Osteoblast (primary cell): ENCODE data around the gene CACNA1C. TPM values are rescaled to one million over a fixed set of nuclear protein-coding genes. Genes with fewer than 3 reads are reported as not detected.

ENCODE experiments used
- DNase-seq: peaks from one replicate; pipeline ENCODE4 v3.0.0; 2011; ENCODE audit warnings: low spot score, mixed read lengths; ENCODE audit not compliant: insufficient read length; ENCODE audit errors: missing footprints
- H2AFZ ChIP-seq: 2 replicates; pipeline ENCODE4 v1.6.0; 2011; ENCODE audit warnings: mild to moderate bottlenecking, low read length
- H3K27ac ChIP-seq: 2 replicates; pipeline ENCODE4 v1.5.1; 2011; ENCODE audit warnings: mild to moderate bottlenecking, low read depth, low read length, moderate library complexity
- H3K27me3 ChIP-seq: 2 replicates; pipeline ENCODE4 v1.6.0; 2012; ENCODE audit warnings: mild to moderate bottlenecking, control low read depth, inconsistent platforms, low read length, moderate library complexity; ENCODE audit not compliant: insufficient read depth
- H3K36me3 ChIP-seq: 2 replicates; pipeline ENCODE4 v1.5.1; 2011; ENCODE audit warnings: mild to moderate bottlenecking, low read length, control low read depth, moderate library complexity; ENCODE audit not compliant: insufficient read depth
- H3K4me1 ChIP-seq: 2 replicates; pipeline ENCODE4 v1.5.1; 2011; ENCODE audit warnings: mild to moderate bottlenecking, low read length, control low read depth, moderate library complexity; ENCODE audit not compliant: insufficient read depth
- H3K4me2 ChIP-seq: 2 replicates; pipeline ENCODE4 v1.6.0; 2011; ENCODE audit warnings: mild to moderate bottlenecking, low read length; ENCODE audit not compliant: insufficient read depth
- H3K4me3 ChIP-seq: fragments of 200-600 bp; sonication (generic); 3 replicates; pipeline ENCODE4 v1.5.1; 2012; ENCODE audit warnings: mild to moderate bottlenecking, low read length, inconsistent platforms; ENCODE audit not compliant: insufficient read depth
- H3K79me2 ChIP-seq: 2 replicates; pipeline ENCODE4 v1.6.0; 2012; ENCODE audit warnings: mild to moderate bottlenecking, low read length, control low read depth, inconsistent platforms; ENCODE audit not compliant: insufficient read depth
- H3K9me3 ChIP-seq: 2 replicates; pipeline ENCODE4 v1.5.1; 2011; ENCODE audit warnings: low read depth, low read length, control low read depth
- H4K20me1 ChIP-seq: 2 replicates; pipeline ENCODE4 v1.6.0; 2012; ENCODE audit warnings: mild to moderate bottlenecking, low read length, control low read depth; ENCODE audit not compliant: insufficient read depth
- total RNA-seq: library from RNA; depleted of rRNA; stranded (reverse); fragments of >200 nt; gene quantifications from 2 replicates; pipeline ENCODE4 v1.2.3, GENCODE V29; 2012
- TF ChIP-seq, protein P1 (sequence below): IDR thresholded peaks from 2 replicates; pipeline ENCODE4 v1.5.1; 2011; ENCODE audit warnings: mild to moderate bottlenecking, low read depth, low read length, moderate library complexity; ENCODE audit errors: extremely low read depth

CACNA1C gene
- total RNA-seq, 1 donor, result 19.2 TPM

- DNase-seq, result no peak
- no peaks in the 10 kb centered on the region for H3K27me3 ChIP-seq
- H3K4me1 ChIP-seq, result no peaks in the 10 kb centered on the region
- no peaks in the 10 kb centered on the region for H3K79me2 ChIP-seq
- H2AFZ ChIP-seq, result no peak overlapping the region
- H3K4me2 ChIP-seq, result no peak overlapping the region
- H3K36me3 ChIP-seq, result no peaks in the 10 kb centered on the region
- H3K27ac ChIP-seq, result no peak overlapping the region
- peaks cover 9% of the 10 kb centered on the region for H4K20me1 ChIP-seq
- H3K4me3 ChIP-seq, result no peak overlapping the region
- no peaks in the 10 kb centered on the region for H3K9me3 ChIP-seq
- TF ChIP-seq, protein P1, sequence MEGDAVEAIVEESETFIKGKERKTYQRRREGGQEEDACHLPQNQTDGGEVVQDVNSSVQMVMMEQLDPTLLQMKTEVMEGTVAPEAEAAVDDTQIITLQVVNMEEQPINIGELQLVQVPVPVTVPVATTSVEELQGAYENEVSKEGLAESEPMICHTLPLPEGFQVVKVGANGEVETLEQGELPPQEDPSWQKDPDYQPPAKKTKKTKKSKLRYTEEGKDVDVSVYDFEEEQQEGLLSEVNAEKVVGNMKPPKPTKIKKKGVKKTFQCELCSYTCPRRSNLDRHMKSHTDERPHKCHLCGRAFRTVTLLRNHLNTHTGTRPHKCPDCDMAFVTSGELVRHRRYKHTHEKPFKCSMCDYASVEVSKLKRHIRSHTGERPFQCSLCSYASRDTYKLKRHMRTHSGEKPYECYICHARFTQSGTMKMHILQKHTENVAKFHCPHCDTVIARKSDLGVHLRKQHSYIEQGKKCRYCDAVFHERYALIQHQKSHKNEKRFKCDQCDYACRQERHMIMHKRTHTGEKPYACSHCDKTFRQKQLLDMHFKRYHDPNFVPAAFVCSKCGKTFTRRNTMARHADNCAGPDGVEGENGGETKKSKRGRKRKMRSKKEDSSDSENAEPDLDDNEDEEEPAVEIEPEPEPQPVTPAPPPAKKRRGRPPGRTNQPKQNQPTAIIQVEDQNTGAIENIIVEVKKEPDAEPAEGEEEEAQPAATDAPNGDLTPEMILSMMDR, result no peak
Measured at GRCh38 chr12:2461645-2462044, 408.9 kb downstream of the CACNA1C start.

DNA sequence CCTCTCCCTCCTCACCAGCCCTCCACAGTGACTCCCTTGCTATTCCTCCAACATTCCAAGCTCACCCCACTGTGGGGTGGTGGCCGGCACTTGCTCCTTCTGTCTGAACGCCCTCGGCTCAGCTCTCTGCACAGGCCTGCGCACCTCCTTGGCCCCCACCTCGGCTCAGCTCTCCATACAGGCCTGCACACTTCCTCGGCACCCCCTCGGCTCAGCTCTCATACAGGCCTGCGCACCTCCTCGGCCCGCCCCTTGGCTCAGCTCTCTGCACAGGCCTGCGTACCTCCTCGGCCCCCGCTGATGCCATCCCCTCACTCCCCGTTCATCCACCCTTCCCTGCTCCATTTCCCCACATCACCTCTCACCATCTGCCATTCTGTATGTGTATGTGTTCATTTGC, 409.3 kb downstream of the CACNA1C start:
- no peaks in the 10 kb centered on the region for H3K36me3 ChIP-seq
- H3K4me2 ChIP-seq, result no peak overlapping the region
- H4K20me1 ChIP-seq, result peaks cover 11% of the 10 kb centered on the region
- H3K79me2 ChIP-seq, result no peaks in the 10 kb centered on the region
- TF ChIP-seq, protein P1, result no peak
- no peak overlapping the region for H3K4me3 ChIP-seq
- DNase-seq, result no peak
- no peaks in the 10 kb centered on the region for H3K9me3 ChIP-seq
- H3K27ac ChIP-seq, result no peak overlapping the region
- no peaks in the 10 kb centered on the region for H3K4me1 ChIP-seq
- H2AFZ ChIP-seq, result no peak overlapping the region
- no peaks in the 10 kb centered on the region for H3K27me3 ChIP-seq

- TF ChIP-seq, protein P1, result no peak
- H3K4me3 ChIP-seq, result no peak overlapping the region
- H3K79me2 ChIP-seq, result no peaks in the 10 kb centered on the region
- no peak overlapping the region for H3K27ac ChIP-seq
- H3K36me3 ChIP-seq, result no peaks in the 10 kb centered on the region
- H2AFZ ChIP-seq, result no peak overlapping the region
- H3K27me3 ChIP-seq, result no peaks in the 10 kb centered on the region
- H3K9me3 ChIP-seq, result no peaks in the 10 kb centered on the region
- H3K4me1 ChIP-seq, result no peaks in the 10 kb centered on the region
- no peak for DNase-seq
- no peak overlapping the region for H3K4me2 ChIP-seq
- peaks cover 14% of the 10 kb centered on the region for H4K20me1 ChIP-seq
Measured at GRCh38 chr12:2463719-2464118, 410.9 kb downstream of the CACNA1C start.

DNA sequence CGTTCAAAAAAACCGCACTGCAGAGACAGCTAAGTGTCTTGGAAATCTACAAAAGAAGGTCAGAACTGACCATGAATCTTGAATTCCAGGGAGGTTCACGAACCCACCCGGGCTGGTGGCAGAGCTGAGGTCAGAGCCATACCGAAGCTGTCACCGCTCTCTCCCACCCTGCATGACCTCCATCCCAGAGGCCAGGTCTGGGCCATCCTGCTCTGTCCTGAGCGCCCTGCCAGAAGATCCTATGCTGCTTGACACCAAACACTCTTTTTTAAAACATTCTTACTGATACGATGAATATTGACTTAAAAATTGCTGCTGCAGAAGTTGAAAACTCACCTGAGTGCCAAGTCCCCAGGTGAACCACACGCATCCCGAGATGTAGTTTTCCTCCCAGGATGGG, 412.9 kb downstream of the CACNA1C start:
- Histone ChIP-seq H3K27ac (no peak overlapping the region), H3K4me2 (no peak overlapping the region), H4K20me1 (peaks cover 14% of the 10 kb centered on the region), H3K36me3 (no peaks in the 10 kb centered on the region), H3K4me1 (no peaks in the 10 kb centered on the region), H2AFZ (no peak overlapping the region), H3K27me3 (no peaks in the 10 kb centered on the region), H3K79me2 (no peaks in the 10 kb centered on the region), H3K4me3 (no peak overlapping the region), H3K9me3 (no peaks in the 10 kb centered on the region)
- DNase-seq, result no peak
- TF ChIP-seq, protein P1, result no peak
